ENCODE data around the gene BOLL.

Gene BOLL

DNA sequence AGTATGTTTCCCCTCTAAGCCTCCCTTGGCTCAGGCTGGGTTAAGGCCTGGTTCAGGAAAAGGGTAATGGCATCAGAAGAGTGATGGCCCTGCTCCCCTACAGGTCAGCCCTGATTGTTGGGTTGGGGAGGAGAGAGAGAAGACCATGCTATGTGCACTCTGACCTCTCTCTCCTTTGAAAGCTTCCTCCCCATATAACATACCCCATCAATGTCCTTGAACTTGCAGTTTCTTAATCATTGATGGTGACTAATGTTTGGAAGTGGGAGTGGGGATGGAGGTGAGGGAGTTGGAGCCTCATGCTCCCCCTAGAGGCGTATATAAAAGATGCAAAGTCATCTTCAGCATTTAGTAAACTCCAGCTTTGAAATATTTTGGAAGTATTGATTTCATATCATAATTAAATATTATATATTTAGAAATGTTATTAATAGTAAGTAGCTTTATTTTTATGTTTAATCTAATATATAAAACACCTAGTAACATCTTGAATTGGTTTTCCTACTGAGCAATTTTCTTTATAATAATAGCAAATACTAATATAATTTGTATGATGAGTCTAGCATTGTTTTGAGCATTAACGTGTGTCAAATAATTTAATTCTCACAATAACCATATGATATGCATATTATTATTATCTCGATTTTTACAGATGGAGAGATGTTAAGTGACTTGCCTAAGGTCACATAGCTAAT, 28.1 kb upstream of the BOLL start:
- H3K27ac ChIP-seq: no peak overlapping the region
- TF ChIP-seq, protein P1, sequence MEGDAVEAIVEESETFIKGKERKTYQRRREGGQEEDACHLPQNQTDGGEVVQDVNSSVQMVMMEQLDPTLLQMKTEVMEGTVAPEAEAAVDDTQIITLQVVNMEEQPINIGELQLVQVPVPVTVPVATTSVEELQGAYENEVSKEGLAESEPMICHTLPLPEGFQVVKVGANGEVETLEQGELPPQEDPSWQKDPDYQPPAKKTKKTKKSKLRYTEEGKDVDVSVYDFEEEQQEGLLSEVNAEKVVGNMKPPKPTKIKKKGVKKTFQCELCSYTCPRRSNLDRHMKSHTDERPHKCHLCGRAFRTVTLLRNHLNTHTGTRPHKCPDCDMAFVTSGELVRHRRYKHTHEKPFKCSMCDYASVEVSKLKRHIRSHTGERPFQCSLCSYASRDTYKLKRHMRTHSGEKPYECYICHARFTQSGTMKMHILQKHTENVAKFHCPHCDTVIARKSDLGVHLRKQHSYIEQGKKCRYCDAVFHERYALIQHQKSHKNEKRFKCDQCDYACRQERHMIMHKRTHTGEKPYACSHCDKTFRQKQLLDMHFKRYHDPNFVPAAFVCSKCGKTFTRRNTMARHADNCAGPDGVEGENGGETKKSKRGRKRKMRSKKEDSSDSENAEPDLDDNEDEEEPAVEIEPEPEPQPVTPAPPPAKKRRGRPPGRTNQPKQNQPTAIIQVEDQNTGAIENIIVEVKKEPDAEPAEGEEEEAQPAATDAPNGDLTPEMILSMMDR (IDR thresholded peaks at IDR 0.05): peak; percentile 86
- TF ChIP-seq ZFX (IDR thresholded peaks at IDR 0.05; ENCODE audit: borderline replicate concordance): no peak

DNA sequence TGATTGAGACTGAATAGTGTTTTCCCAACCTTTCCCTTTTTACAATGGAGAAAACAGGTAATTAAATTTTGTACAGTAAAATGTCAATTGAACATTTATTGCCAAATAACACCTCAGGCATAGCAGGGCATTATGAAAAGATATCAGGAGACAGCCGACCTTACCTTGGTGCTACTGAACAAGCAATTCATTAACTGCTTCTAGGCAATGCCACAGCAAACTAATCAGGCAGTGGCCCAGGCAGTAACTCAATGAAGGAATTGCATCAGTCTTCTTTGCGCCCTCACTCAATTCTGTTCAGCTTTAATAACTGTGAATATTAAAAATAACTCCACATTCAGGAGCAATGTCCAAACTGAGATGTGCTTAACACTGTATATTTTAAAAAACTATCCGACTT, 25.4 kb upstream of the BOLL start:
- TF ChIP-seq, protein P1 (IDR thresholded peaks at IDR 0.05): no peak
- TF ChIP-seq ZFX (IDR thresholded peaks at IDR 0.05; ENCODE audit: borderline replicate concordance): no peak
- no peak overlapping the region for H3K27ac ChIP-seq

DNA sequence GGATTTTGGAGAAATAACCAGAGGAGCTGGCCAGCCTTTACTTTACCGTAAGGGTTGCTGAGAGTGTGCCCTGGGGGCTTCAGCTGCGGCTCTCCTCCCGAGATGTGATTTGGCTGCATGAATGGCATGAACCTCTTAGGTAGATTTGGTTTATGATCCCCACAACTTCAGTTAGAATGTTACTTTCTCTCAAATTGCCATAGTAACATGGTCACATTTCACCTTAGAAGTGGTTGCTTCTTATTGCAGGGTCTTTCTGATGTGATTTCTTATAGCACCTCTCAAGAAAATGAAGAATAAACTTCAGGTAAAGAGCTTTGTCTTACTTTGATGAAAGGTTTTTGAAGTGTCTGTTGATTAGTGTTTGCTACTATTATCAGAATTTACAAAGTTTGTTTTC, 24.9 kb upstream of the BOLL start:
- no peak overlapping the region for H3K27ac ChIP-seq
- no peak for TF ChIP-seq ZFX (IDR thresholded peaks at IDR 0.05; ENCODE audit: borderline replicate concordance)
- TF ChIP-seq, protein P1 (IDR thresholded peaks at IDR 0.05): no peak

DNA sequence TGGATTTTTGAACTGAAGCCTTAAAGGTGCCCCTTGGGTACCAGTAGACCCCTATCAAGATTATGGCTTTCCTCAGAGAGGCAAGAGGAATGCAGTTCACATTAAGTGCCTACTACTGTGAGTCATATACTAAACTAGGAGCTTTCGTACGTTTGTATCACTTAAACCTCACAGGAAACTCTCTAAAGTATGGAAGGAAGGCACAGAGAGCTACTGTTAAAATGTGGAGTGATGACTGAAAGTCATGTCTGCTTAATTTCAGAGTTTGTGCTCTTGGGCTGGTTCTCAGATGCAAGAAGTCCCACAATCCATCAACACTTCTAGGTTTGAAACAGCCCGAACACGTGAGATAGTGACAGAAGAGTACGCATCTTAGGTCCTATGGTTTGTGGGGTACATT, 23.9 kb upstream of the BOLL start:
- no peak overlapping the region for H3K27ac ChIP-seq
- TF ChIP-seq ZFX (IDR thresholded peaks at IDR 0.05; ENCODE audit: borderline replicate concordance): no peak
- TF ChIP-seq, protein P1 (IDR thresholded peaks at IDR 0.05): no peak

DNA sequence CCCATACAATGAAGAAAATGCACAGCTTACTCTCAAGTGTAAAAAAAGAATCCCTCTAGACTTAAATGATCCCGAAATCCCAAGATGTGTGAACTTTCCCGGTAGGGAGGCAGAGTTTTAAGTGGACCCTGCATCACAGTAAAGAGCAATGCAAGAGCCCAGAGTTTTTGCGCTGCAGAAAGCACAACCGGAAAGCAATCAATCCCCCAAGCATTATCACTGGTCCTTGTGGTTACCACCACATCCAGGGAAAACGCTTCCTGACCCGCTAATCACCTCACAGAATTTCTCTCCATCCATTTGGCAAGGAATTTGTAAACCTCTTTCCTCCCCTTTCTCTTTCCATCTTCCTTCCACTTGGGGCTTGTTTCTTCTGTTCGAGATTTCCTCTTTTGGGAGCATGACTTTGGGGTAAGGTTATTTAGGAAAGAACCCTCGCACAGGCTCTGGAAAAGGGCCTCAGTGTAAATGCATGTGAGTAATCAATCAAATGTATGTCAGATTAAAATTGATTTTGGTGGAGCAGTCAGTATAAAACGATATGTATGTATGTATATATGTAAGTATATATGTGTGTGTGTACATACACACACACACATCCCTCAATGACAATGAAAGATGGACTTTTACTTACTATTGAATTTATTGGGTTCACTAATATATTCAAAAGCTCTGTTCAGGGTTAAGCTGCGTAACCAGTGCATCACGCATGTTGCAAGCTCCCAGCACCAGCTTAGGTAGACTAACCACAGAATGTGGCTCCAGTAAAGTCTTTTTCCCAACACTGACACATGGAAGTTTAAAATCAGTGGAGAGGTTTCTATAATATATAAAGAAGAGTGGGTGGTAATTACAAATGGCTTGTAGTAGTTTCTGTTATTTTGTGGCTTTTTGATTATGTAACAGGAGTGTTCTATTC, 20.9 kb upstream of the BOLL start:
- no peak for TF ChIP-seq ZFX (IDR thresholded peaks at IDR 0.05; ENCODE audit: borderline replicate concordance)
- H3K27ac ChIP-seq: no peak overlapping the region

DNA sequence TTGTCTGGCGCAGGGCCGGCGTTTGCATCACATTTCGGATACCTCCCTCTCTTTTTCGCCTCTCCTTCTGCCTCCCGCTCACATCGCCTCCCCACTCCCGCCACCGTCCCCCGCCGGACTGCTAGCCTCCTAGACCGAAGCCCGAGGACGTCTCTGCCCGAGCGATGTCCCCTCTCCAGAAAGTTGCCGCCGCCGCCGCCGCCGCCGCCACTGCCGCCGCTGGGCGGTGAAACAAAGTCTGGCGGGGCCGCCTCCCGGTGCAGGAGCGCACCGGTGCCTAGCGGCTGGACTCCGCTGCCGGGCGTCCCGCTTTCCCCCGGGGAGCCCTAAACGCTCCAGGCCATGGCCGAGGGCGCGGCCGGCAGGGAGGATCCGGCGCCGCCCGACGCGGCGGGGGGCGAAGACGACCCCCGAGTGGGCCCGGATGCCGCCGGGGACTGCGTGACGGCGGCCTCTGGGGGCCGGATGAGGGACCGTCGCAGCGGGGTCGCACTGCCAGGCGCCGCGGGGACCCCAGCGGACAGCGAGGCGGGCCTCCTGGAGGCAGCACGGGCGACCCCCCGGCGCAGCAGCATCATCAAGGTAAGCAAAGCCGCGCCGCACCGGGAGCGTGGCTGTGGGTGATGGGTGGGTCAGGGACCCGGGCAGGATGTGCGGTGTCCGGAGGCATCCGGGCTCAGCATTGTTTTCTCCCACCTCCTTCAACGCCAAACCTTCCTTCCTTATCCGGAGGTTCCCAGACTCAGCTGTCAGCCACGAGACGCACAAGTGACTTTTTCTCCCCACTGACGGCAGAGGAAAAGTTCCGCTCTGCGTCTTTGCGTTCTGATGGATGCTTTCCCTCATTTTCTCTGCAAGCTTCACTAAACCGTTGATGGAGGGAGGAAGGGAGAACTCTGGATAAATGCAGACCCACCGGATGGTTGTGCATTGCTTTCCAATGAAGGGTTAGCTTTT, 19.9 kb upstream of the BOLL start:
- H3K27ac ChIP-seq: no peak overlapping the region
- TF ChIP-seq, protein P1 (IDR thresholded peaks at IDR 0.05): peak; percentile 33
- no peak for TF ChIP-seq ZFX (IDR thresholded peaks at IDR 0.05; ENCODE audit: borderline replicate concordance)
